ENCODE data around the gene PAOX.
A peak's percentile ranks its signal among the peaks of the same experiment; 100 is the strongest.
"Not testable (repeated sequence)": the region's sequence is repeated elsewhere in the genome, so short reads cannot be mapped to it uniquely, and the experiment has no call there.

The PAOX gene

GRCh38 chr10:133365461-133366129 lies 13.5 kb upstream of the PAOX start:
- DNase-seq: no peak

GRCh38 chr10:133366130-133366478 lies 13.0 kb upstream of the PAOX start:
- no peak for DNase-seq

- no peak for DNase-seq
Measured at GRCh38 chr10:133366751-133367150, 12.3 kb upstream of the PAOX start.

GRCh38 chr10:133367461-133367860 lies 11.6 kb upstream of the PAOX start:
- DNase-seq: not testable (repeated sequence)

DNA sequence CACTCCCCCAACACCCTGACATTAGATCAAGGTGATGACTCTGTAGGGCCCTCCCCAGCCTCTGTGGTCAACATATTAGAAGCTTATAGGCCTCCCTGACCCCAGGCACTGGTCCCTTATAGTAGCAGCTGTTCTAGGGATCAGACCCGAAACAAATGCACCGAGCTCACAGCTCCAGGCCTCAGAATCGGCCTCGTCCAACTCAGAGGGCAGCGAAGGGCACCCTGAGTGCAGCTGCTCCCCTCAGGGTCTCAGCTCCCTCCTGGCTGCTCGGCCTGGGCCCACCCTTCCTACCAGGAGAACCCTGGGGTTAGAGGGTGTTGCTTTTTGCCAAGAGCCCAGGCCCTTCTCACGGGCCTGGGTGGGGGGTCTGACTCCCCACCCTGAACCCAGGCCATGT lies 10.9 kb upstream of the PAOX start:
- no peak for DNase-seq

- DNase-seq: no peak
Measured at GRCh38 chr10:133370030-133370786, 8.9 kb upstream of the PAOX start.

DNA sequence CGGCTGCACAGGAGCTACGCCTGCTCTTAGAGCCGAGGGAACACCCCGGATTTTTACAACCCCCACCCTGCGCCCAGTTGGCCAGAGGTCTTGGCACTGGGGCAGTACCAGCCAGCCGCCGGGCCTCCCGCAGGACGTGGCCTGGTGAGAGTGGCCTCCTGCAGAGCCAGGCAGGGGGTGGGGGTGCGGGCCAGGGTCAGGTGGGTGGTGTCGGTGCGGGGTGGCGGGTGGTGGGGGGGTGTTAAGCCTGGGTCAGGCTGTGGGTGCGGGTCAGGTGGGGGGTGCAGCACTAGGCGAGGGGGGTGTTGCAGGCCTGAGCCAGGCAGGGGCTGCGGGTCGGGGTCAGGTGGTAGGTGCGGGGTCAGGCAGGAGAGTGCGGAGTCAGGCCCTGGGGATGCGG lies 6.6 kb upstream of the PAOX start:
- no peak for DNase-seq

- peak; percentile 92 for DNase-seq
Measured at GRCh38 chr10:133373174-133374090, 5.6 kb upstream of the PAOX start, which contains the start of gene ECHS1. ECHS1 (minus strand) TSS chr10:133373354; CDS start chr10:133373333, 21 bp downstream.

DNA sequence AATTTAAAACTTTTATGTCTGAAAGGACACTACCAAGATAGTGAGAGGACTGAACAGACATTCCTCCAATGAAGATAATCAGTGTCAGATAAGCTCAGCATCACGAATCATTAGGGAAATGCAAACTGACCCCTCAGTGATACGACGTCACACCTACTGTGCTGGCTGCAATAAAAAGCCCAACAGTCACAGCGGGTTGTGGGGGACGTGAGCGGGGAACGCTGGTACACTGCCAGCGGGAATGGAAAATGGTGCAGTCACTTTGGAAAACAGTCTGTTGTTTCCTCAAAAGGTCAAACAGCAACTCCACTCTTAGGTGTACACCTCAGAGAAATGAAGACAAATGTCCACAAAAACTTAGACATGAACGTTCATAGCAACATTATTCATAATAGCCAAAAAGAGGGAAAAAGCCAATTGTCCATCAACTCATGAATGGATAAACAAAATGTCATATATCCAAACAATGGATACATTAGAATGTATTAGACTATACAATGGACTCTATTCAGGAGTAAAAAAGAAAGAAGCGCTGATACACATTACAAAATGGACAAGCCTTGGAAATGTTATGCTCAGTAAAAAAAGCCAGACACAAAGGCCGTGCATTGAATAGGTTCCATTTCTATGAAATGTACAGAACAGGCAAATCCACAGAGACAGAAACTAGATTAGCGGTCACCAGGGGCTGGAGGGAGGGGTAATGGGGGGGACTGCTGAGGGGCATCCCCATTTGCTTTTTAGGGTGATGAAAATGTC lies 3.5 kb upstream of the PAOX start:
- DNase-seq: no peak

- DNase-seq: not testable (repeated sequence)
Measured at GRCh38 chr10:133376183-133376582, 2.9 kb upstream of the PAOX start.

DNA sequence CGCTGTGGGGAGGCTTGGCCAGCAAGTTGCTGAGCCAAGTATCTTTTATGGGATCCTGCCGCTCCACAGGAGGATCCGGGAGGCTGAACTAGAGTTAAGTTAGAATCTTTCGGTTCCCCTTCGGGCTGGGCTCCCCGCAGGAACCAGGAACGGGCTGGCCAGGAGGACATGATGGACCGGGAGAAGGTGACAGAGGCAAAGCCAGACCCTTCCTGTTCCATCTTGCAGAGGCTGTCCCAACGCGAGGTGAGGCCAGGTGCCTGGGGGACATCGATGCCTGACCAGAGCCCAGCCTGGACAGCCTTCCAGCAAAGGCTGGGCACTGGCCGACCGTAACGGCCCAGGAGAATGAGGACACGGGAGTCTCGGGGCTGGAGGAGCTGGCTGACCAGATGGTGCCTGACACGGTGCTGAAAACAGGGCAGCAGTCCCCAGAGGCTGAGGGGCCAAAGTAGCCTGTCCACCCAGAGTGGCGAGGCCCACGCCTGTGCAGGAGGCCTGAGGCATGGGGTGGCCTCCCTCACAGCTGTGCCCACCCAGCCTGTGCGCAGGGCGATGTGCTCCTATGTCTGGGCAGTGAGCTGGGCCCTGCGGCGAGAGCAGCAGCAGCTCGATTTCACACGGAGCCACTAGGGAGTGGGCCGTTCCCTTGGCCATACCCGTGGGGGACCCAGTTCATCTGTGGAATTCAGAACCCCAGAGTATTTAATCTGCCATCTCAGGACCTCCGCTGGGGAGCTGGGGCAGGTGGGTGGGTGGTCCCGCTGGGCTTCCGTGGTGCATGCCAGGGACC lies 1.8 kb upstream of the PAOX start:
- DNase-seq: no peak

GRCh38 chr10:133377818-133378250 lies 1.2 kb upstream of the PAOX start:
- DNase-seq: no peak

DNA sequence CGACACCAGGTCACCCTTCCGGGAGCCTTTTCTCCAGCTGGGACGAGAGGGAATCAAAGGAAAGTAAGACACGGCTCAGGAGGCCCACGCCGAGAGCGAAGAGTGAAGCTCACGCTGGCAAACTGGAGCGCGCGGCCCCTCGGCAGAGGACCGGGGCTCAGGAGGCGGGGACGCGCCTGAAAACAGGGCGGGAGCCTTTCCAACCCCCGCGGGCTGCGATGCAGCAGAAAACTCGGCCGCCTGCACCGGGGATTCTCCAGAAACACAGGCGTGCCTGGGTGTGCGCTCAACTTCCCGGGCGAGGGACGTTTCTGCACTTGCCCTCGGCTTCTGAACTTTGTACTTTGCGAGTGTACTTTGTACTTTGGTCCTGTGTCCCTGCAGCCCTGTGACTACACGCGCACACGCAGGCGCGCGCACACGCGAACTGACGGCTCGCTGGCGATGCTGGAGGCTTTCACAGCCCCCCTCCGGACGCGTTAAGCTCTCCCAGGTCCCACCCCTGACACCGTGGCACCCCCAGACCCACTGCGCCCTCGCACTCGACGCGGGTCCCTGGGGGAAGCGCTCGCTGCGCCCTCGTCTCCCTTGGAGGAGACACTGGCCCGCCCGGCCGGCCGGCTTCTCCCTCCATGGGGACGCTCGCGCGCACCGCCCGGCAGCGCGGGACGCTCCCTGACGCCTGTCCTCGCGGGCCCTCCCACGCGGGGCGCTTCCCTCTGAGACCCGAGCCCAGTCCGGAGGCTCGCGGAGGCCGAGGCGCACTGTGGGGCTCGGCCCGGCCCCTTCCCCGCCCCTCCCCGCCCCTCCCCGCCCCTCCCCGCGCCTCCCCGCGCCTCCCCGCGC lies 588 bp upstream of the PAOX start:
- peak; percentile 54 for DNase-seq

DNA sequence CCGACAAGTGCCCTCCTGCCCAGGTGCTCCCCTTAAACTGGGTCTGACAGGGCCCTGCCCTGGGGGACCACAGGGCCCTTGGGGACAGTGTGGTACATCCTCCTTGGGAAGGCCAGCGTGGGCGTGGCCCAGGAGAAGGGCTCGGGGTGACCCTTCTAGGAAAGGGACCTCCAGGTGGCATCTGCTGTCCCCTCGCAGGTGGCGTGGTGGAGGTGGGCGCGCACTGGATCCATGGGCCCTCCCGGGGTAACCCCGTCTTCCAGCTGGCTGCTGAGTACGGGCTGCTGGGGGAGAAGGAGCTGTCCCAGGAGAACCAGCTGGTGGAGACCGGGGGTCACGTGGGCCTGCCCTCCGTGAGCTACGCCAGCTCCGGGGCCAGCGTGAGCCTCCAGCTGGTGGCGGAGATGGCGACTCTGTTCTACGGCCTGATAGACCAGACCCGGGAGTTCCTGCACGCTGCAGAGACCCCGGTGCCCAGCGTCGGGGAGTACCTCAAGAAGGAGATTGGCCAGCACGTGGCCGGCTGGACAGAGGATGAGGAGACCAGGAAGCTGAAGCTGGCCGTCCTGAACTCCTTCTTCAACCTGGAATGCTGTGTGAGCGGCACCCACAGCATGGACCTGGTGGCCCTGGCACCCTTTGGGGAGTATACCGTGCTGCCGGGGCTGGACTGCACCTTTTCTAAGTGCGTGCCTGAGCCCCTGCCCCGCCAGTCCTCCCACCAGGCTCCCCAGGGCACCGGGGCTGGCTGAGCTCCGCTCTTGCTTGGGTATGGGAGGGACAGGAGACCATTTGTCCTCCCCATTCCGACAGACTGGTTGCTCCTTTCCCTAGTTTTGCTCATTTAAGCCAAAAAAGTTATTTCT lies 972 bp downstream of the PAOX start:
- DNase-seq: no peak

GRCh38 chr10:133381036-133381435 lies 2.0 kb downstream of the PAOX start:
- DNase-seq: no peak

- DNase-seq: no peak
Measured at GRCh38 chr10:133383551-133383950, 4.5 kb downstream of the PAOX start.

DNA sequence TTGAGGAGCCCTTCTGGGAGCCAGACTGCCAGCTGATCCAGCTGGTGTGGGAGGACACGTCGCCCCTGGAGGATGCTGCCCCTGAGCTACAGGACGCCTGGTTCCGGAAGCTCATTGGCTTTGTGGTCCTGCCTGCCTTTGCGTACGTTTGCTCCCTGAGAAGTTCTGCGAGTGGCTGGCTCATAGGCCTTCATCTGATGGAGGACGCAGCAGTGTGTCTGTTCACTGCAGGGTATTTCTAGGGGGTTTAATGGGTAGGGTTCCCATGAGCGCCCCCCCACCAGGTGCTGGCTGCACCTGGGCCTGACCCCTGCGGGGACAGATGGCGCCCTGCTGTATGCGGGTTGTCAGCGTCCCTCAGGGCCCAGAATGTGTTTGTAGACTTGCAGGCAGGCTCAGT lies 5.0 kb downstream of the PAOX start:
- no peak for DNase-seq

- DNase-seq: no peak
Measured at GRCh38 chr10:133385214-133385613, 6.2 kb downstream of the PAOX start.

- DNase-seq: not testable (repeated sequence)
Measured at GRCh38 chr10:133386951-133387350, 7.9 kb downstream of the PAOX start.
